ENCODE results near the gene RNF223. TPM values are rescaled to one million over a fixed set of nuclear protein-coding genes. Genes with fewer than 3 reads are reported as not detected.

RNF223 gene
- total and polyA plus RNA-seq, 2 donors (not counting 3 experiments of a cell fraction or from before 2014, with no cell fraction given): not detected

DNA sequence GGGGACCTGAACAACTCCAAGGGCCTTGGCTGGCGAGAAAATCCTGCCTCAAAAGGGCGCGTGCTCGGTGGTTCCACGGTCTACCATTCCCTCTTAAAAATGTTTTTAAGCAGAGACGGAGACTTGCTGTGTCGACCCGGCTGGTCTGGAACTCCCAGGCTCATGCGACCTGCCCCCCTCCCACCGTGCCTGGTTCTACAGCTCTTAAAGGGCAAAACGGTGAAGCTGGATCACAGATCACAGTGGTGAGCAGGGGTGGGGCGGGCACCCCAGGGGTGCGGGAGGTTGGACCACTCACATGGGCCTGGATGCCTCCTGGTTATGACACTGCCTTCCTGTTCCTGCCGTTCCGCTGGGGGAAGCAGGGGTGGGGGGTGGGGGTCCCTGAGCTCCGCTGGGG is 46.0 kb upstream of the RNF223 start:
- Histone ChIP-seq H3K4me3 (replicated peaks in 1 of 3; ENCODE audit: insufficient read depth in 1 of 3, low read depth in 1 of 3, low read length in 3 of 3) (no peak overlapping the region), H3K9ac (replicated peaks; ENCODE audit: extremely low read depth, insufficient read depth, low read length) (no peak overlapping the region), H3K27ac (ENCODE audit: insufficient read depth, low read depth, low read length) (no peak overlapping the region), H3K4me2 (ENCODE audit: insufficient read depth, low read length) (no peak overlapping the region), H3K9me1 (replicated peaks; ENCODE audit: control insufficient read depth, extremely low read depth, insufficient read depth, low read length) (no peaks in the 10 kb centered on the region), H4K20me1 (replicated peaks; ENCODE audit: control insufficient read depth, extremely low read depth, insufficient read depth, low read length) (no peaks in the 10 kb centered on the region), H3K4me1 (ENCODE audit: control insufficient read depth, extremely low read depth, insufficient read depth, low read length) (no peaks in the 10 kb centered on the region), H3K79me2 (ENCODE audit: control insufficient read depth, insufficient read depth, low read length) (no peaks in the 10 kb centered on the region), H3K36me3 (ENCODE audit: control insufficient read depth in 2 of 2, extremely low read depth in 1 of 2, insufficient read depth in 2 of 2, low read length in 2 of 2) (no peaks in the 10 kb centered on the region), H3K27me3 (ENCODE audit: control insufficient read depth in 2 of 2, insufficient read depth in 2 of 2, low read length in 2 of 2) (peaks cover 0 to 2% of the 10 kb centered on the region in 2 experiments), H3K9me3 (replicated peaks; ENCODE audit: control insufficient read depth, insufficient read depth, low read length) (no peaks in the 10 kb centered on the region), H2AFZ (ENCODE audit: low read depth, low read length) (no peak overlapping the region)
- BruUV-seq (replicated peaks): no TSS peak
- dilution Hi-C loops (cut with MboI; ENCODE audit: extremely low pct_ligation_motif_present, low sequenced_read_pairs): no loop called here
- ChIA-PET POLR2A (no interaction called here), CTCF (interaction anchor here (0.6 to 6.9 kb wide), 4 partner anchors 95 to 252 kb away, joined by 3 to 286 read pairs (median 3); no protein-coding TSS in a partner anchor)
- DNase-seq (ENCODE audit: low read depth, low spot score) (no peak), FAIRE-seq (no peak)
- TF ChIP-seq, protein P1, sequence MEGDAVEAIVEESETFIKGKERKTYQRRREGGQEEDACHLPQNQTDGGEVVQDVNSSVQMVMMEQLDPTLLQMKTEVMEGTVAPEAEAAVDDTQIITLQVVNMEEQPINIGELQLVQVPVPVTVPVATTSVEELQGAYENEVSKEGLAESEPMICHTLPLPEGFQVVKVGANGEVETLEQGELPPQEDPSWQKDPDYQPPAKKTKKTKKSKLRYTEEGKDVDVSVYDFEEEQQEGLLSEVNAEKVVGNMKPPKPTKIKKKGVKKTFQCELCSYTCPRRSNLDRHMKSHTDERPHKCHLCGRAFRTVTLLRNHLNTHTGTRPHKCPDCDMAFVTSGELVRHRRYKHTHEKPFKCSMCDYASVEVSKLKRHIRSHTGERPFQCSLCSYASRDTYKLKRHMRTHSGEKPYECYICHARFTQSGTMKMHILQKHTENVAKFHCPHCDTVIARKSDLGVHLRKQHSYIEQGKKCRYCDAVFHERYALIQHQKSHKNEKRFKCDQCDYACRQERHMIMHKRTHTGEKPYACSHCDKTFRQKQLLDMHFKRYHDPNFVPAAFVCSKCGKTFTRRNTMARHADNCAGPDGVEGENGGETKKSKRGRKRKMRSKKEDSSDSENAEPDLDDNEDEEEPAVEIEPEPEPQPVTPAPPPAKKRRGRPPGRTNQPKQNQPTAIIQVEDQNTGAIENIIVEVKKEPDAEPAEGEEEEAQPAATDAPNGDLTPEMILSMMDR (IDR thresholded peaks at IDR 0.05; ENCODE audit: extremely low read depth in 1 of 2, insufficient read depth in 1 of 2, low read depth in 1 of 2, low read length in 2 of 2): no peak
- TF ChIP-seq MYC (IDR thresholded peaks at IDR 0.05; ENCODE audit: low read depth, low read length): no peak
- TF ChIP-seq GATA2 (IDR thresholded peaks at IDR 0.05; ENCODE audit: insufficient read depth, insufficient read length, low read depth, low read length): no peak
- no peak for TF ChIP-seq FOS (IDR thresholded peaks at IDR 0.05; ENCODE audit: borderline replicate concordance, insufficient read depth, low read length)
- no peak for TF ChIP-seq JUN (IDR thresholded peaks at IDR 0.05; ENCODE audit: borderline replicate concordance, insufficient read depth, insufficient read length, low read depth)
- no peak for TF ChIP-seq POLR2AphosphoS5 (IDR thresholded peaks at IDR 0.05; ENCODE audit: insufficient read depth, low read depth, low read length)
- TF ChIP-seq, protein P2, sequence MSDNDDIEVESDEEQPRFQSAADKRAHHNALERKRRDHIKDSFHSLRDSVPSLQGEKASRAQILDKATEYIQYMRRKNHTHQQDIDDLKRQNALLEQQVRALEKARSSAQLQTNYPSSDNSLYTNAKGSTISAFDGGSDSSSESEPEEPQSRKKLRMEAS (IDR thresholded peaks at IDR 0.05; ENCODE audit: insufficient read depth, insufficient read length): no peak
- no peak for TF ChIP-seq EZH2 (IDR thresholded peaks at IDR 0.05; ENCODE audit: borderline replicate concordance, low read depth, low read length, severe bottlenecking)
- TF ChIP-seq POLR2A (IDR thresholded peaks at IDR 0.05; ENCODE audit: low read depth, low read length): no peak
- intact Hi-C loops (cut with micrococcal nuclease): loop anchor here (5.0 kb wide), 2 partner anchors 127 to 187 kb away; partner anchors contain the start of genes ACAP3, C1QTNF12 and PUSL1
